ENCODE measurements around the gene SPANXN2.
"Not testable (repeated sequence)": the region's sequence is repeated elsewhere in the genome, so short reads cannot be mapped to it uniquely, and the experiment has no call there.

The SPANXN2 gene, protein sequence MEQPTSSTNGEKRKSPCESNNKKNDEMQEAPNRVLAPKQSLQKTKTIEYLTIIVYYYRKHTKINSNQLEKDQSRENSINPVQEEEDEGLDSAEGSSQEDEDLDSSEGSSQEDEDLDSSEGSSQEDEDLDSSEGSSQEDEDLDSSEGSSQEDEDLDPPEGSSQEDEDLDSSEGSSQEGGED

DNA sequence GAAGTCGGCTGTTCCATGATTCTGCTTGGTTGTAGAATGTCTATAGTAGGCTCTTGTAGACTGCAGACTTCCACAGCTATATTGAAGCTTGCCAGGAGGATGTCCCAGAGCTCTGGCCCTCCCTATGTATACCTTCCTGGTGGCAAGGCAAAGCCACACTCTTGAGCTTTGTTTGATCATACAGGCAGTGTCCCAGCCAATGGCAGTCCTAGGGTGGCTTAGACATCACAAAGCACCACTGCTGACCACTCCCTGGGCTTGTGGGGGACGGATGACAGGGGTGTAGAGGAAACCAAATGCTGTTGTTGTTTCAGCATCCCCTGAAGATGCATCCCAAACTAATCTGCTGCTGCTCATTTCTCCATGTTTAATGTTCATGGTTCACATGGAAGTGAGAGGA lies at the start of gene SPANXN2:
Gene SPANXN2 (minus strand): TSS at position 101 of the 400 bp plus-strand sequence. CDS start 84 bp downstream, at position 17.
- DNase-seq: not testable (repeated sequence)

DNA sequence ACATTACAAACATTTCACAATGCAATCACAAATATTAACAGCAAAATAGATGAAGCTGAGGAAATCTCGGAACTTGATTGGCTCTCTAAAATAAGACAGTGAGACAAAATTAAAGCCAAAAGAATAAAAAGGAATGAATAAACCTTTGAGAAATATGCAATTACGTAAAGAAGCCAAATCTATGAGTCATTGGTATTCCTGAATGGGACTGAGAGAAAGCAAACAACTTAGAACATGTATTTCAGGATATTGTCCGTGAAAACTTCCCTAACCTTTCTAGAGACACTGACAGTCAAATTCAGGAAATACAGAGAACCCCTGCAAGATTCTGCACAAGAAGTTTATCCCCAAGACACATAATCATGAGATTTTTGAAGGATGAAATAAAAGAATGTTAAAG lies 48.4 kb upstream of the SPANXN2 start:
- DNase-seq: no peak

DNA sequence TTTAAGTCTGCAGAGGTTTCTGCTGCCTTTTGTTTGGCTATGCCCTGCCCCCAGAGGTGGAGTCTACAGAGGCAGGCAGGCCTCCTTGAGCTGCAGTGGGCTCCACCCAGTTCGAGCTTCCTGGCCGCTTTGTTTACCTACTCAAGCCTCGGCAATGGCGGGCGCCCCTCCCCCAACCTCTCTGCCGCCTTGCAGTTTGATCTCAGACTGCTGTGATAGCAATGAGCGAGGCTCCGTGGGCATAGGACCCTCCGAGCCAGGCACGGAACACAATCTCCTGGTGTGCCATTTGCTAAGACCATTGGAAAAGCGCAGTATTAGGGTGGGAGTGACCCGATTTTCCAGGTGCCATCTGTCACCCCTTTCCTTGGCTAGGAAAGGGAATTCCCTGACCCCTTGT lies 47.2 kb upstream of the SPANXN2 start:
- DNase-seq: not testable (repeated sequence)

DNA sequence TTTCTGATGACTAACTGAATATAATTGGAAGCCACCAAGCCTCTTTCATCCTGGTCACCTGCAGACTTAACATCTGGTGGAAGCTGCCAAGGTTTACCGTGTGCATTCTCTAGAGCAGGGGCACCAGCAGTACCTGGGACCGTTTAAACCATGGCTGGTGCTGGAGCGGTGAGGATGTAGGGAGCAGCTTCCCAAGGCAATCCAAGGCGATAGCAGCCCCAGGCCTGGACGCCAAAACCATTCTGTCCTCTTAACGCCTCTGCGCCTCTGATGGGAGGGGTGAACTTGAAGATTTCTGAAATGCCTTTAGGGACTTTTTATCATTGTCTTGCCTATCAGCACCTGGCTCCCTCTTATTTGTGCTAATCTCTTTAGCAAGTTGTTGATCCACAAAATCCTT lies 37.3 kb upstream of the SPANXN2 start:
- DNase-seq: no peak

DNA sequence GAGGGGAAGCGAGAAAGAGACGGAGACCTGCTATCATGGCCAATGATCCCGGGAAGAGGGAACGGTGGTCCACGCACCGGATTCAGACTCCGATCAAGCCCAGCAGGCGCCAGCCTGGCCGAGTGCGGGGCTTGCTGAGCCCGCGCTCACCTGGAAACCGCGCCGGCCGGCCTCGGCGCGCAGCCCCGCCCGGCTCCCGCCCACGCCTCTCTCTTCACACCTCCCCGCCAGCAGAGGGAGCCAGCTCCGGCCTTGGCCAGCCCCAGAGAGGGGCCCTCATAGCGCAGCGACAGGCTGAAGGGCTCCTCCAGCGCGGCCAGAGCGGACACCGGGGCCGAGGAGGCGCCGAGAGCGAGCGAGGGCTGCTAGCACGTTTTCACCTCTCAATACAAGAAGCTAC lies 36.8 kb upstream of the SPANXN2 start:
- DNase-seq: no peak

DNA sequence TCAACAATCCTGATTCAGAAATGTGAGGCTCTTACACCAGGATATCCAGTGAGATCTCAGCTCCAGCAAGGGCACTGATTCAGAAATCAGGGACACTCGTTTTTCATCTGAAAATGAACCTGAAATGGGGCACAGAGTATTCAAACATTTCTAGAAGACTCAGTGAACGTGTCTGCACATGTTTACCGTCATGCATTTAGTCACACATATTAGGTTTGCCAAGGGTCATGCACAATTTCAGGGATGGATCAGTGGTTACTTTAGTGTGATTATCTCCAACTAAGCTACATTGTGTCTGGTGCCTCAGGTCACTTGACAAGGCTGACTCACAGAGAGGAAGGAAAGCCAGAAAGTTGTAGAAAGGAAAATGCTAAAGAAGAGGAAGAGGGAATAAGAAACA lies 33.6 kb upstream of the SPANXN2 start:
- no peak for DNase-seq

DNA sequence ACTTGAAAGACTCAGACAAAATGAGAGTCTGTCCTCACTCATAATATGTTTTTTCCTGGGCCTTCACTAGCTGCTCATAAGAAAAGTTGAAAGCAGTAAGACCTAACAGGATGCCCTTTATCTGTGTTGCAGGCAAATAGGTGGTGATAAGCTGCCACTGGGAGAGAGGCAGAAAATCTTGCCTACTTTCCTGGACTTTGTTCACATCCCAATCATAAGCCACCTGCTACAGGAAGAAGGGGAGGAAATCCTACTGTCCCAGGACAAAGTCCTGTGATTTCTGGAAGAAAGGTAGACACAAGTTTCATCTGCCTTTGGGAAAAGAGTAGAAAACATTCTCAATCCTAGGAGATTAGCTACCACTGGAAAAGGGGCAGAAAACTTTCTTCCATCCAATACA lies 13.3 kb upstream of the SPANXN2 start:
- no peak for DNase-seq

DNA sequence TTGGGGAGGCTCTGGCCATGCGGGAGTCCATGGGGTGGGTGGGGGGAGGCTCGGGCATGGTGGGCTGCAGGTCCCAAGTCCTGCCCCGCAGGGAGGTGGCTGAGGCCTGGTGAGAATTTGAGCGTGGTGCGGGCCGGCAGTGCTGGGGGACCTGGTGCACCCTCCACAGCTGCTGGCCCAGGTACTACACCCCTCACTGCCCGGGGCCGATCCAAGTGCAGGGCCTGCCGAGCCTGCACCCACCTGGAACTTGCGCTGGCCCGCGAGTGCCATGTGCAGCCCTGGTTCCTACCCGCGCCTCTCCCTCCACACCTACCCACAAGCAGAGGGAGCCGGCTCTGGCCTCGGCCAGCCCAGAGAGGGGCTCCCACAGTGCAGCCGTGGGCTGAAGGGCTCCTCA lies 5.7 kb upstream of the SPANXN2 start:
- no peak for DNase-seq

DNA sequence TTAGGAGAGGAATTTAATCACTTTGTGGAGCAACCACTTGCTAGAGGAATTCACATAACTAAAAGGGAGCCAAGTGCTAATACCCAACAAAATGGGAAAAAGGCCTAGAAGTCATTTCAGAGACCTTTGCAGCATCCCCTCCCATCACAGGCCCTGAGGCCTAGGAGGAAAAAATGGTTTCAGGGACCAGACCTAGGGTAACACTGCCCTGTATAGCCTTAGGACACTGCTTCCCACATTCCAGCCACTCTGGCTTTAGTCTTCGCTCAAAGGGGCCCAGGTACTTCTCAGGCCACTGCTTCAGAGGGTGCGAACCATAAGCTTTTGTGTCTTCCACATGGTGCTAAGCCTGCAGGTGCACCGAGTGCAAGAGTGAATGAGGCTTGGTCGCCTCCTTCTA lies 19.1 kb downstream of the SPANXN2 start:
- no peak for DNase-seq

DNA sequence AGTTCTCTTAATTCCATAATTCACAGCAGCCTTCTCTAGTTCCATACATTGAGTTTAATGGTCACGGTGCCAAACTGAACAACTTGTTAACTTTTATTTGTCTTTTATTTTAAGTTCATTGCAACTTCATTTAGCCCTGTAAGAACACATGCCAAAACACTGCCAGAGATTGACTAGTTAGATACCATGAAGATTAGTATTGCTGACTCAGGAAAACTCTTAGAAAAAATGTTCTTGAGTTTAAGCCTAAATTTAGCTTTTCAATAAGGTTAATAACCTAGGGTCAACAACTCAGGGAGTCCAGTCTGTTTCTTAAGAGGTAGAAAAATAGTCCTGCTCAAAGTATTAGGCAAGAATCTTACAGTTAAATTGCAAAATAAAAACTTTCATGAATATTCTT lies 25.7 kb downstream of the SPANXN2 start:
- no peak for DNase-seq

DNA sequence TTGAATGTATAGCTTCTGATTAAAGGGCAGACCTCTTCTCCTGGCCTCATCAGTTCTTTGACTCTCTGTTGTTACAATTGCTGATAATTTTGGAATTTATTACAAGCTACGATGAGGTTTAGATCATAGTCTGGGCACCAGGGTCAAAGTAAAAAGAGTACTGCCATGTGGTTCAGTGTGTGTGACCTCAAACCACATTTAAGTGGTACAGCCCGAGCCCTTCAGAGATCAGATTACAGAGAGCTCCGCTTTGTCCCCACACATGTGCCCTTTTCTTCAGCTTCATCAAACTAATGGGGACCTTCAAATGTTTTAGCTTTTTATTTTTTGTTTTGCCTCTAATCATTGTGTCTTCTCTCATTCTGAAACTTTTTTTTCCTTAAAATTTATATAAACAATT lies 37.1 kb downstream of the SPANXN2 start:
- no peak for DNase-seq

DNA sequence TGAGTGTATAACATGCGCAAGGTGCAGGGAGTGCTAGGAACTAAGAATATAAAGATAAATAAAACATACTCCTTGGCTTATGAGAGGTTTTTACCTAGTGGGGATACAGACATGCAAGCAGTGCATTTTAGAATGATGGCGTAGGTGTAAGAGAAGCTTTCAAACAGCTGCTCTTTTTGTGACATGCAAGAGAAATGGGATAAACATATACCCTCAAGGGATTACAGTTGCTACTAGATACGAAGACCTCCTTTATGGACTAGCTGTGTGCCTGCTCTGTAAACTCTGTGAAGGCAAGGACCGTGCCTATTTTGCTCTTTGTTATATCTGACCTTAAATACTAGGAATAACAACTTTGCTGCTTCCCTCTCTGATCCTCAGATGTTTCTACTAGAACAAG lies 45.6 kb downstream of the SPANXN2 start:
- DNase-seq: no peak

DNA sequence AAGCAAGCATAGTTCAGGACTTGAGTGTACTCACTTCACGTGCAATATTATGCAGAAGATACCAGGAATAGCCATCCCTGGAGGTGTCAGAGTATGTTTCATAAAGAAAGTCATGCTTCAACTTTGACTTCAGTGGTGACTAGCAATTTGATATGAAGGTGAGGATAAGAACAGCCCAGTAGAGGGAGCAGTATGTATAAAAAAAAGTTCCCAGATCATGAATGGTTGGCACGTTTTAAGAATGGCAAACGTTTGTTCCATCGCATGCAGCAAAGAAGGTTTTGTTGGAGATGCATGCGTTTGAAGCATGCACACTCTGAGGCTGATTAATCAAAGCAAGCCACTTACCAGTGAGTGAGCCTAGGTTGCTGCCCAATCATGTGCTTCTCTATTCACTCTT lies 51.2 kb downstream of the SPANXN2 start:
- no peak for DNase-seq

DNA sequence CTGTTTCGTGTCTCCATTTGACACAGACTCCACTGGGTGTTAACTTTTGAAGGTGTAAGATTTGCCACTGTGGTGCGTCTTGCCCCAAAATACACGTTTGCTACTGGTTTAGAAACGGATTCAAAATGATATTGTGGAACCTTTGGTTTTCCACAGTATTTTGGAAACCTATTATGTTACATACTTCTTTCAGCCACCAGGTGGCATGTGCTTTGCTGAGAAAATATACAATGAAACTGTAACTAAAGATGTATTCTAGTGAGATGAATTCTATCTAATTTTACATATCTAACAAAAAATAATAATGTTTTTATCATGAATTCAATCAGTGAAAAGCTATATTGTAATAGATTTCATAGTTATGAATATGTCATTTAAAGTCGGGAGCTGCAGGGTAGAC lies 56.2 kb downstream of the SPANXN2 start:
- no peak for DNase-seq

DNA sequence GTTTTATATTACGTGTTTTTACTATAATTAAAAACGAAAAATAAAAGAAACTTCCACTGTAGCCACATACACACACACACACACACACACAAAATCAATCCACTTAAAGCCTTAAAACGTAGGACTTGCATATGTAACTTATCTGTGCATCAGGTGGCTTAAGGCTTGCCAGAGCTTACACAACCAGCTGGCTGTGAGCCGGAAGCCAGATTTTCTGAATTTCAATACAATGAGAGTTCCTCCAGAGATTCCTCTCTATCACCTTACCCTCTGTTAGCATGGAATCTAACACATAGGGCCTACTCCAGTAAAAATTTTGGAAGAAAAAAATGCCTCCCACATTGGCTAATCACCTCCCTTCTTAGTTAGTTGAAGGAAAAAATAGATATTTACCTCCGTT lies 56.8 kb downstream of the SPANXN2 start:
- no peak for DNase-seq
